ENCODE data around the gene STPG1. TPM values are rescaled to one million over a fixed set of nuclear protein-coding genes. Genes with fewer than 3 reads are reported as not detected.

The STPG1 gene
- total and polyA plus RNA-seq, 2 donors (not counting 3 experiments of a cell fraction or from before 2014, with no cell fraction given), result 6.3 to 10.2 TPM

DNA sequence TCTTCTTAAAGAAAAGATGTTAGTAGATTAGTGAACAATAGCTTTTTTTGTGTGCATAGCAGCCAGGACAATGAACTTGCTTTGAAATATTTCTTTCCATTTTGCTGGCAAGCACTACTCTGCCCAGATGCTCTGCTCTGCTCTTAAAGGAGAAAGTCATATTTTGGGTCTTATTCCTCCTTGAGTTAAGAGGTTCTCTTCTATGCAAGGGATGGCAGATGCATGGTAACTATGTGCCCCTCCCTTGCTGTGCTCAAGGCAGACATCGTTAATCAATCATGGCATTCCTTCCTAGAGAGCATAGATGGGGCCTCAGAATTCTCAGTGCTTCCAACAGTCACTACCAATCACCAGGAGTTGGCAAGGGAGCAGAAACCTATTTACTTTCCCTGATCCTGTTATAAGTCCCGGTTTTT, 29.7 kb upstream of the STPG1 start:
- ChIA-PET CTCF (interaction anchor here (0.8 to 1.8 kb wide), 9 partner anchors 10 to 242 kb away, joined by 3 to 5 read pairs (median 3); no protein-coding TSS in a partner anchor), POLR2A (no interaction called here)
- FAIRE-seq (no peak), DNase-seq (ENCODE audit: low read depth, low spot score) (no peak)
- Histone ChIP-seq H3K4me2 (ENCODE audit: insufficient read depth, low read length) (no peak overlapping the region), H3K9me3 (replicated peaks; ENCODE audit: control insufficient read depth, insufficient read depth, low read length) (no peaks in the 10 kb centered on the region), H3K9me1 (replicated peaks; ENCODE audit: control insufficient read depth, extremely low read depth, insufficient read depth, low read length) (no peaks in the 10 kb centered on the region), H3K36me3 (ENCODE audit: control insufficient read depth in 2 of 2, extremely low read depth in 1 of 2, insufficient read depth in 2 of 2, low read length in 2 of 2) (no peaks in the 10 kb centered on the region), H3K4me3 (replicated peaks in 1 of 3; ENCODE audit: insufficient read depth in 1 of 3, low read depth in 1 of 3, low read length in 3 of 3) (no peak overlapping the region), H4K20me1 (replicated peaks; ENCODE audit: control insufficient read depth, extremely low read depth, insufficient read depth, low read length) (no peaks in the 10 kb centered on the region), H3K27me3 (ENCODE audit: control insufficient read depth in 2 of 2, insufficient read depth in 2 of 2, low read length in 2 of 2) (no peaks in the 10 kb centered on the region), H3K9ac (replicated peaks; ENCODE audit: extremely low read depth, insufficient read depth, low read length) (no peak overlapping the region), H3K27ac (ENCODE audit: insufficient read depth, low read depth, low read length) (no peak overlapping the region), H2AFZ (ENCODE audit: low read depth, low read length) (no peak overlapping the region), H3K4me1 (ENCODE audit: control insufficient read depth, extremely low read depth, insufficient read depth, low read length) (no peaks in the 10 kb centered on the region), H3K79me2 (ENCODE audit: control insufficient read depth, insufficient read depth, low read length) (no peaks in the 10 kb centered on the region)
- no TSS peak for BruUV-seq (replicated peaks)
- intact Hi-C loops (cut with micrococcal nuclease) (no loop called here), dilution Hi-C loops (cut with MboI; ENCODE audit: extremely low pct_ligation_motif_present, low sequenced_read_pairs) (no loop called here)
- TF ChIP-seq POLR2A (IDR thresholded peaks at IDR 0.05; ENCODE audit: low read depth, low read length), result no peak
- no peak for TF ChIP-seq MYC (IDR thresholded peaks at IDR 0.05; ENCODE audit: low read depth, low read length)
- no peak for TF ChIP-seq JUN (IDR thresholded peaks at IDR 0.05; ENCODE audit: borderline replicate concordance, insufficient read depth, insufficient read length, low read depth)
- TF ChIP-seq POLR2AphosphoS5 (IDR thresholded peaks at IDR 0.05; ENCODE audit: insufficient read depth, low read depth, low read length), result no peak
- TF ChIP-seq FOS (IDR thresholded peaks at IDR 0.05; ENCODE audit: borderline replicate concordance, insufficient read depth, low read length), result no peak
- TF ChIP-seq GATA2 (IDR thresholded peaks at IDR 0.05; ENCODE audit: insufficient read depth, insufficient read length, low read depth, low read length), result no peak
- TF ChIP-seq, protein P1, sequence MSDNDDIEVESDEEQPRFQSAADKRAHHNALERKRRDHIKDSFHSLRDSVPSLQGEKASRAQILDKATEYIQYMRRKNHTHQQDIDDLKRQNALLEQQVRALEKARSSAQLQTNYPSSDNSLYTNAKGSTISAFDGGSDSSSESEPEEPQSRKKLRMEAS (IDR thresholded peaks at IDR 0.05; ENCODE audit: insufficient read depth, insufficient read length), result no peak
- TF ChIP-seq, protein P2, sequence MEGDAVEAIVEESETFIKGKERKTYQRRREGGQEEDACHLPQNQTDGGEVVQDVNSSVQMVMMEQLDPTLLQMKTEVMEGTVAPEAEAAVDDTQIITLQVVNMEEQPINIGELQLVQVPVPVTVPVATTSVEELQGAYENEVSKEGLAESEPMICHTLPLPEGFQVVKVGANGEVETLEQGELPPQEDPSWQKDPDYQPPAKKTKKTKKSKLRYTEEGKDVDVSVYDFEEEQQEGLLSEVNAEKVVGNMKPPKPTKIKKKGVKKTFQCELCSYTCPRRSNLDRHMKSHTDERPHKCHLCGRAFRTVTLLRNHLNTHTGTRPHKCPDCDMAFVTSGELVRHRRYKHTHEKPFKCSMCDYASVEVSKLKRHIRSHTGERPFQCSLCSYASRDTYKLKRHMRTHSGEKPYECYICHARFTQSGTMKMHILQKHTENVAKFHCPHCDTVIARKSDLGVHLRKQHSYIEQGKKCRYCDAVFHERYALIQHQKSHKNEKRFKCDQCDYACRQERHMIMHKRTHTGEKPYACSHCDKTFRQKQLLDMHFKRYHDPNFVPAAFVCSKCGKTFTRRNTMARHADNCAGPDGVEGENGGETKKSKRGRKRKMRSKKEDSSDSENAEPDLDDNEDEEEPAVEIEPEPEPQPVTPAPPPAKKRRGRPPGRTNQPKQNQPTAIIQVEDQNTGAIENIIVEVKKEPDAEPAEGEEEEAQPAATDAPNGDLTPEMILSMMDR (IDR thresholded peaks at IDR 0.05; ENCODE audit: extremely low read depth in 1 of 2, insufficient read depth in 1 of 2, low read depth in 1 of 2, low read length in 2 of 2), result no peak
- TF ChIP-seq EZH2 (IDR thresholded peaks at IDR 0.05; ENCODE audit: borderline replicate concordance, low read depth, low read length, severe bottlenecking), result no peak

All from endothelial cell of umbilical vein (primary cell).